Subcutaneous abdominal adipose tissue (tissue), 5 donors: Measurements from ENCODE around the gene UBAP2L.
"Not testable (repeated sequence)": the region's sequence is repeated elsewhere in the genome, so short reads cannot be mapped to it uniquely, and the experiment has no call there.

Experiments used
- H3K27ac ChIP-seq: one replicate; pipeline ENCODE4 v1.7.0; 2013; ENCODE audit warnings: low read depth, mild to moderate bottlenecking, inconsistent platforms, low read length, moderate library complexity
- H3K27me3 ChIP-seq, 5 donors: one replicate each; pipeline ENCODE4 v1.7.0; 2013; ENCODE audit warnings: low read length in 5 of 5, inconsistent platforms in 1 of 5; ENCODE audit not compliant: control insufficient read depth in 5 of 5, insufficient read depth in 4 of 5
- H3K36me3 ChIP-seq, 5 donors: one replicate each; pipeline ENCODE4 v1.7.0; 2013; ENCODE audit warnings: low read length in 5 of 5; ENCODE audit not compliant: control insufficient read depth in 5 of 5, insufficient read depth in 5 of 5
- H3K4me1 ChIP-seq, 5 donors: one replicate each; pipeline ENCODE4 v1.7.0; 2013; ENCODE audit warnings: low read length in 5 of 5, mild to moderate bottlenecking in 3 of 5, moderate library complexity in 1 of 5; ENCODE audit not compliant: control insufficient read depth in 5 of 5, insufficient read depth in 5 of 5
- H3K4me3 ChIP-seq, 5 donors: one replicate each; pipeline ENCODE4 v1.7.0; 2013; ENCODE audit warnings: low read length in 5 of 5, low read depth in 1 of 5
- H3K9ac ChIP-seq, 5 donors: one replicate each; pipeline ENCODE4 v1.7.0; 2013; ENCODE audit warnings: low read length in 5 of 5, mild to moderate bottlenecking in 4 of 5, moderate library complexity in 3 of 5
- H3K9me3 ChIP-seq, 5 donors: one replicate each; pipeline ENCODE4 v1.7.0; 2013; ENCODE audit warnings: low read length in 5 of 5; ENCODE audit not compliant: control insufficient read depth in 5 of 5
- donor health status: healthy.
- donor health status: healthy.
- donor health status: healthy.
- donor health status: healthy.
- donor health status: healthy.

UBAP2L gene

GRCh38 chr1:154221278-154222001, 685 bp downstream of the UBAP2L start:
- H3K9ac ChIP-seq, result peak overlapping the region; percentile 90 to 96 (median 93)
- H3K36me3 ChIP-seq, result peaks cover 7 to 32% (median 10%) of the 10 kb centered on the region in 5 donors
- no peaks in the 10 kb centered on the region for H3K27me3 ChIP-seq
- H3K9me3 ChIP-seq, result no peaks in the 10 kb centered on the region
- H3K27ac ChIP-seq, result peak overlapping the region; percentile 99
- H3K4me3 ChIP-seq, result peak overlapping the region; percentile 74 to 99 (median 83)
- peaks cover 2 to 58% (median 52%) of the 10 kb centered on the region in 5 donors for H3K4me1 ChIP-seq

- H3K36me3 ChIP-seq, result peaks cover 11 to 38% (median 18%) of the 10 kb centered on the region in 5 donors
- H3K9me3 ChIP-seq, result no peaks in the 10 kb centered on the region
- H3K4me3 ChIP-seq, result no peak overlapping the region
- H3K27me3 ChIP-seq, result no peaks in the 10 kb centered on the region
- H3K4me1 ChIP-seq, result peaks cover 2 to 57% (median 49%) of the 10 kb centered on the region in 5 donors
- peak overlapping the region in 1 of 5 donors; percentile 51 for H3K9ac ChIP-seq
- H3K27ac ChIP-seq, result peak overlapping the region; percentile 38
Measured at GRCh38 chr1:154222518-154222917, 1.8 kb downstream of the UBAP2L start.

- no peaks in the 10 kb centered on the region for H3K9me3 ChIP-seq
- H3K36me3 ChIP-seq, result peaks cover 11 to 38% (median 18%) of the 10 kb centered on the region in 5 donors
- peak overlapping the region in 1 of 5 donors; percentile 51 for H3K9ac ChIP-seq
- peaks cover 2 to 53% (median 45%) of the 10 kb centered on the region in 5 donors for H3K4me1 ChIP-seq
- H3K4me3 ChIP-seq, result no peak overlapping the region
- H3K27me3 ChIP-seq, result no peaks in the 10 kb centered on the region
- H3K27ac ChIP-seq, result peak overlapping the region; percentile 38
Measured at GRCh38 chr1:154222918-154223317, 2.2 kb downstream of the UBAP2L start.

- Histone ChIP-seq H3K36me3 (peaks cover 8 to 37% (median 20%) of the 10 kb centered on the region in 5 donors), H3K27me3 (no peaks in the 10 kb centered on the region), H3K27ac (peak overlapping the region; percentile 38), H3K9me3 (no peaks in the 10 kb centered on the region), H3K4me3 (no peak overlapping the region), H3K4me1 (peaks cover 0 to 46% (median 38%) of the 10 kb centered on the region in 5 donors), H3K9ac (peak overlapping the region in 2 of 5 donors; percentile 29 to 51)
Measured at GRCh38 chr1:154223621-154224020, 2.9 kb downstream of the UBAP2L start.

GRCh38 chr1:154225370-154225769, 4.6 kb downstream of the UBAP2L start:
- H3K4me1 ChIP-seq, result peaks cover 0 to 30% (median 23%) of the 10 kb centered on the region in 5 donors
- no peak overlapping the region for H3K27ac ChIP-seq
- peaks cover 16 to 52% (median 36%) of the 10 kb centered on the region in 5 donors for H3K36me3 ChIP-seq
- no peak overlapping the region for H3K9ac ChIP-seq
- no peak overlapping the region for H3K4me3 ChIP-seq
- no peaks in the 10 kb centered on the region for H3K9me3 ChIP-seq
- H3K27me3 ChIP-seq, result no peaks in the 10 kb centered on the region

GRCh38 chr1:154231112-154231511, 10.4 kb downstream of the UBAP2L start:
- not testable (repeated sequence) for H3K4me3 ChIP-seq, H3K27ac ChIP-seq, H3K9ac ChIP-seq, H3K9me3 ChIP-seq, H3K27me3 ChIP-seq, H3K4me1 ChIP-seq
- peaks cover 32 to 93% (median 82%) of the 10 kb centered on the region in 5 donors for H3K36me3 ChIP-seq

- peaks cover 46 to 94% (median 87%) of the 10 kb centered on the region in 5 donors for H3K36me3 ChIP-seq
- H3K27ac ChIP-seq, H3K9me3 ChIP-seq, H3K27me3 ChIP-seq, H3K4me3 ChIP-seq, H3K4me1 ChIP-seq, H3K9ac ChIP-seq: not testable (repeated sequence)
Measured at GRCh38 chr1:154233127-154233526, 12.4 kb downstream of the UBAP2L start.

- peaks cover 0 to 10% (median 3%) of the 10 kb centered on the region in 5 donors for H3K4me1 ChIP-seq
- H3K36me3 ChIP-seq, result peaks cover 54 to 84% (median 81%) of the 10 kb centered on the region in 5 donors
- no peak overlapping the region for H3K27ac ChIP-seq
- no peaks in the 10 kb centered on the region for H3K27me3 ChIP-seq
- no peaks in the 10 kb centered on the region for H3K9me3 ChIP-seq
- H3K4me3 ChIP-seq, result no peak overlapping the region
- H3K9ac ChIP-seq, result peak overlapping the region in 1 of 5 donors; percentile 21
Measured at GRCh38 chr1:154236855-154237254, 16.1 kb downstream of the UBAP2L start.

GRCh38 chr1:154237435-154237834, 16.7 kb downstream of the UBAP2L start:
- Histone ChIP-seq H3K4me1 (peaks cover 0 to 10% (median 3%) of the 10 kb centered on the region in 5 donors), H3K4me3 (no peak overlapping the region), H3K27me3 (no peaks in the 10 kb centered on the region), H3K36me3 (peaks cover 60 to 86% (median 82%) of the 10 kb centered on the region in 5 donors), H3K9me3 (no peaks in the 10 kb centered on the region), H3K9ac (peak overlapping the region in 1 of 5 donors; percentile 21), H3K27ac (peak overlapping the region; percentile 11)

- Histone ChIP-seq H3K27me3 (no peaks in the 10 kb centered on the region), H3K36me3 (peaks cover 66 to 86% (median 79%) of the 10 kb centered on the region in 5 donors), H3K9me3 (no peaks in the 10 kb centered on the region), H3K4me1 (peaks cover 0 to 10% (median 3%) of the 10 kb centered on the region in 5 donors), H3K4me3 (no peak overlapping the region), H3K9ac (no peak overlapping the region), H3K27ac (peak overlapping the region; percentile 11)
Measured at GRCh38 chr1:154237880-154238506, 17.2 kb downstream of the UBAP2L start.
